Panc1 (cell line): ENCODE data around the gene FAM241B. TPM values are rescaled to one million over a fixed set of nuclear protein-coding genes. Genes with fewer than 3 reads are reported as not detected.

Experiments used
- ATAC-seq: fragments of 200-7000 bp; cut with Tn5 transposase; 2 replicates; pipeline ENCODE4 v1.9.1; 2020; ENCODE audit warnings: mild to moderate bottlenecking, moderate library complexity
- BruUV-seq: library from RNA; stranded (reverse); fragments of 400-500 nt; replicated peaks from 2 replicates; lab custom pipeline; 2021; lab: Mats Ljungman, UMichigan
- CTCF ChIA-PET: fragments of 300-600 bp; sonication (Branson Sonifier 250); formaldehyde crosslinking; loops from one replicate; lab custom pipeline; 2022; ENCODE audit warnings: antibody characterized with exemption; lab: Charles Lee
- POLR2A ChIA-PET: fragments of 300-600 bp; sonication (Branson Sonifier 250); formaldehyde crosslinking; loops from one replicate; lab custom pipeline; 2022; ENCODE audit warnings: antibody characterized with exemption; lab: Charles Lee
- DNase-seq: peaks from one replicate; pipeline ENCODE4 v3.0.0-alpha.2; 2010; ENCODE audit warnings: low read depth, low spot score
- H3K27ac ChIP-seq: 2 replicates; pipeline ENCODE4 v1.5.1; 2011; ENCODE audit warnings: mild to moderate bottlenecking, low read length, inconsistent platforms
- H3K27me3 ChIP-seq: fragments of 200-500 bp; sonication (Bioruptor generic); 2 replicates; pipeline ENCODE4 v1.6.0; 2014; ENCODE audit warnings: low read length, inconsistent platforms; ENCODE audit not compliant: control insufficient read depth, insufficient read depth
- H3K36me3 ChIP-seq: fragments of 200-500 bp; sonication (Bioruptor generic); 2 replicates; pipeline ENCODE4 v1.5.1; 2014; ENCODE audit warnings: inconsistent platforms, mild to moderate bottlenecking, low read length, moderate library complexity; ENCODE audit not compliant: control insufficient read depth, insufficient read depth
- H3K4me1 ChIP-seq: 2 replicates; pipeline ENCODE4 v1.5.1; 2011; ENCODE audit warnings: inconsistent platforms, mild to moderate bottlenecking, low read length, moderate library complexity; ENCODE audit not compliant: control insufficient read depth, insufficient read depth
- H3K4me3 ChIP-seq, 2 experiments: 2 replicates each; pipeline ENCODE4 v1.5.1; 2011 to 2012; ENCODE audit warnings: low read depth in 2 of 2, low read length in 2 of 2, mild to moderate bottlenecking in 2 of 2, inconsistent platforms in 1 of 2, moderate library complexity in 1 of 2
- H3K9me3 ChIP-seq: fragments of 200-500 bp; sonication (Bioruptor generic); 2 replicates; pipeline ENCODE4 v1.5.1; 2014; ENCODE audit warnings: low read depth, mild to moderate bottlenecking, inconsistent platforms, low read length, moderate library complexity; ENCODE audit not compliant: control insufficient read depth, insufficient read depth
- CTCF ChIP-seq: fragments of 450-650 bp; IDR thresholded peaks from 2 replicates; pipeline ENCODE4 v1.5.1; 2017; ENCODE audit warnings: mild to moderate bottlenecking
- POLR2AphosphoS5 ChIP-seq: IDR thresholded peaks from 2 replicates; pipeline ENCODE4 v1.6.1; 2012; ENCODE audit warnings: mild to moderate bottlenecking, low read depth, low read length, moderate library complexity
- REST ChIP-seq, 2 experiments: IDR thresholded peaks; 2 replicates each; pipeline ENCODE4 v1.6.1; 2011 to 2012; ENCODE audit warnings: low read depth in 2 of 2, control low read depth in 1 of 2, low read length in 1 of 2, mild to moderate bottlenecking in 1 of 2, moderate library complexity in 1 of 2; ENCODE audit not compliant: insufficient read depth in 1 of 2
- SIN3A ChIP-seq: IDR thresholded peaks from 2 replicates; pipeline ENCODE4 v1.6.1; 2012; ENCODE audit warnings: low read depth, mild to moderate bottlenecking, low read length, moderate library complexity, borderline replicate concordance; ENCODE audit not compliant: insufficient read depth
- TCF7L2 ChIP-seq: IDR thresholded peaks from 2 replicates; pipeline ENCODE4 v1.6.1; 2011; ENCODE audit warnings: mild to moderate bottlenecking, low read depth, low read length, inconsistent platforms
- in situ Hi-C: cut with HindIII; loops from 2 replicates; pipeline ENCODE4 v1.10.0; 2016; ENCODE audit warnings: low sequenced_read_pairs, low pct_unique_long_range_greater_than_20kb
- intact Hi-C: fragments of 100-400 bp; cut with micrococcal nuclease; formaldehyde crosslinking; loops from one replicate; pipeline ENCODE4 v1.10.0; 2022; ENCODE audit not compliant: unreplicated experiment
- total RNA-seq: library from RNA; stranded (reverse); gene quantifications from one replicate; pipeline ENCODE4 v1.2.1, GENCODE V29; 2021; ENCODE audit not compliant: unreplicated experiment

Gene FAM241B
- total RNA-seq, 1 experiment from 2014 or later: 29.1 TPM

GRCh38 chr10:69624245-69624786, 5.7 kb upstream of the FAM241B start:
- H3K27me3 ChIP-seq: peaks cover 5% of the 10 kb centered on the region; the same call in 1 of the 2 replicates
- H3K4me1 ChIP-seq: no peaks in the 10 kb centered on the region
- TF ChIP-seq REST (IDR thresholded peaks at IDR 0.05; ENCODE audit: insufficient read depth in 1 of 2, low read depth in 2 of 2, low read length in 1 of 2): no peak
- no peak for TF ChIP-seq POLR2AphosphoS5
- TF ChIP-seq CTCF: no peak
- TF ChIP-seq SIN3A: no peak
- no peak for TF ChIP-seq TCF7L2
- no peak overlapping the region for H3K27ac ChIP-seq
- no TSS peak for BruUV-seq
- H3K9me3 ChIP-seq: peaks cover 4% of the 10 kb centered on the region; the same call in 1 of the 2 replicates
- intact Hi-C loops (no loop called here), in situ Hi-C loops (no loop called here)
- DNase-seq (no peak), ATAC-seq (no peak)
- no peaks in the 10 kb centered on the region for H3K36me3 ChIP-seq
- ChIA-PET CTCF (no interaction called here), POLR2A (no interaction called here)
- H3K4me3 ChIP-seq: no peak overlapping the region

GRCh38 chr10:69626826-69627225, 3.2 kb upstream of the FAM241B start:
- Histone ChIP-seq H3K4me1 (no peaks in the 10 kb centered on the region), H3K36me3 (no peaks in the 10 kb centered on the region), H3K9me3 (peaks cover 4% of the 10 kb centered on the region; the same call in 1 of the 2 replicates), H3K27me3 (peaks cover 5% of the 10 kb centered on the region; the same call in 1 of the 2 replicates), H3K27ac (no peak overlapping the region), H3K4me3 (no peak overlapping the region)
- no peak for DNase-seq
- intact Hi-C loops: no loop called here
- POLR2A ChIA-PET: no interaction called here
- in situ Hi-C loops: no loop called here
- TF ChIP-seq REST (IDR thresholded peaks at IDR 0.05; ENCODE audit: insufficient read depth in 1 of 2, low read depth in 2 of 2, low read length in 1 of 2) (no peak), SIN3A (no peak), CTCF (no peak), POLR2AphosphoS5 (no peak), TCF7L2 (no peak)
- BruUV-seq: no TSS peak
- ATAC-seq: no peak
- CTCF ChIA-PET: interaction anchor here (0.7 to 1.0 kb wide), 2 partner anchors 10 to 219 kb away, joined by 3 to 4 read pairs; no protein-coding TSS in a partner anchor
